GM21576 (cell line): ENCODE data around the gene UBXN6.

Source experiments
- ATAC-seq: cut with Tn5 transposase; IDR thresholded peaks from one replicate; pipeline ENCODE4 v1.9.1; 2021; ENCODE audit warnings: mild to moderate bottlenecking, moderate library complexity; ENCODE audit not compliant: unreplicated experiment

UBXN6 gene

GRCh38 chr19:4457654-4458395, at the start of gene UBXN6:
TSS of gene UBXN6 (minus strand) at chr19:4457794. CDS start at chr19:4457697, 97 bp downstream.
- peak; percentile 88 for ATAC-seq

- no peak for ATAC-seq
These were observed 49.5 kb upstream of the UBXN6 start for GRCh38 chr19:4507150-4507452.

- no peak for ATAC-seq
These were observed 49.0 kb upstream of the UBXN6 start for GRCh38 chr19:4506449-4507149.

GRCh38 chr19:4505570-4506448, 48.2 kb upstream of the UBXN6 start:
- no peak for ATAC-seq

- ATAC-seq: no peak
These were observed 47.4 kb upstream of the UBXN6 start for GRCh38 chr19:4504891-4505569.

- no peak for ATAC-seq
These were observed 46.7 kb upstream of the UBXN6 start for GRCh38 chr19:4504297-4504701.

- ATAC-seq: no peak
These were observed 46.2 kb upstream of the UBXN6 start for GRCh38 chr19:4503825-4504170.

GRCh38 chr19:4503132-4503824, 45.7 kb upstream of the UBXN6 start:
- no peak for ATAC-seq

- no peak for ATAC-seq
These were observed 44.9 kb upstream of the UBXN6 start for GRCh38 chr19:4502282-4503131.

GRCh38 chr19:4501691-4502090, 44.1 kb upstream of the UBXN6 start:
- no peak for ATAC-seq

- no peak for ATAC-seq
These were observed 43.4 kb upstream of the UBXN6 start for GRCh38 chr19:4500841-4501591.

GRCh38 chr19:4499855-4500254, 42.3 kb upstream of the UBXN6 start:
- ATAC-seq: no peak

GRCh38 chr19:4499318-4499717, 41.7 kb upstream of the UBXN6 start:
- ATAC-seq: no peak

- ATAC-seq: no peak
These were observed 41.1 kb upstream of the UBXN6 start for GRCh38 chr19:4498694-4499093.

- ATAC-seq: no peak
These were observed 40.3 kb upstream of the UBXN6 start for GRCh38 chr19:4497770-4498389.

- ATAC-seq: no peak
These were observed 38.7 kb upstream of the UBXN6 start for GRCh38 chr19:4496304-4496703.

- ATAC-seq: no peak
These were observed 37.9 kb upstream of the UBXN6 start for GRCh38 chr19:4495471-4495870.

GRCh38 chr19:4494691-4495064, 37.1 kb upstream of the UBXN6 start:
- ATAC-seq: no peak
